K562 (cell line): ENCODE data around the gene APPBP2. TPM values are rescaled to one million over a fixed set of nuclear protein-coding genes. Genes with fewer than 3 reads are reported as not detected.

Source experiments
- ATAC-seq: fragments of 200-7000 bp; cut with Tn5 transposase; 3 replicates; pipeline ENCODE4 v1.9.1; 2020; ENCODE audit warnings: moderate library complexity
- BruUV-seq: library from RNA; stranded (reverse); fragments of 400-500 nt; replicated peaks from 2 replicates; lab custom pipeline; 2021; lab: Mats Ljungman, UMichigan
- CTCF ChIA-PET: fragments of 300-600 bp; formaldehyde crosslinking; extraction: SDS; loops from one replicate; lab custom pipeline; 2021; ENCODE audit warnings: low intra/inter-chr PET ratio; lab: Yijun Ruan, JAX
- POLR2A ChIA-PET: fragments of 300-600, 350-650 bp; sonication (Branson Sonifier 250); formaldehyde crosslinking; extraction: SDS; loops from one replicate; lab custom pipeline; 2021; ENCODE audit warnings: antibody characterized with exemption, inconsistent platforms; lab: Yijun Ruan, JAX
- DNase-seq, 4 experiments: peaks; one replicate each; pipeline versions ENCODE4 v3.0.0 to v3.0.0-alpha.2; 2011 to 2018; ENCODE audit warnings: low spot score in 3 of 4, mixed read lengths in 3 of 4; ENCODE audit errors: extremely low read depth in 1 of 4
- FAIRE-seq: peaks from 2 replicates; lab custom pipeline; 2011; peaks lifted over from hg19 to GRCh38; lab: Jason Lieb, UNC
- H2AFZ ChIP-seq: 2 replicates; pipeline ENCODE4 v1.6.0; 2011; ENCODE audit warnings: low read depth, low read length, control low read depth, inconsistent platforms
- H3K27ac ChIP-seq: fragments of 200-600 bp; 3 replicates; pipeline ENCODE4 v1.8.0; 2011; ENCODE audit warnings: low read depth, mild to moderate bottlenecking, control low read depth, inconsistent platforms, low read length, moderate library complexity, mixed read lengths; ENCODE audit errors: extremely low read depth
- H3K27me3 ChIP-seq, 2 experiments: fragments of 300-600 bp in 1 of 2; 2 replicates in 1 of 2; 3 replicates in 1 of 2; pipeline versions ENCODE4 v1.6.0 to v1.8.0; 2011; ENCODE audit warnings: inconsistent platforms in 2 of 2, low read length in 2 of 2, mild to moderate bottlenecking in 1 of 2, mixed read lengths in 1 of 2, moderate library complexity in 1 of 2; ENCODE audit not compliant: control insufficient read depth in 2 of 2, insufficient read depth in 2 of 2
- H3K36me3 ChIP-seq: fragments of 300-600 bp; 3 replicates; pipeline ENCODE4 v1.8.0; 2011; ENCODE audit warnings: mild to moderate bottlenecking, low read length, inconsistent platforms; ENCODE audit not compliant: control insufficient read depth, insufficient read depth
- H3K4me1 ChIP-seq, 2 experiments: fragments of 200-600 bp in 1 of 2; replicated peaks in 1 of 2; 2 replicates in 1 of 2; 3 replicates in 1 of 2; pipeline versions ENCODE4 v1.5.1 to v1.8.0; 2011; ENCODE audit warnings: inconsistent platforms in 2 of 2, low read length in 2 of 2, mild to moderate bottlenecking in 1 of 2, mixed read lengths in 1 of 2, moderate library complexity in 1 of 2; ENCODE audit not compliant: control insufficient read depth in 2 of 2, insufficient read depth in 2 of 2
- H3K4me2 ChIP-seq: 2 replicates; pipeline ENCODE4 v1.6.1; 2011; ENCODE audit warnings: low read length, control low read depth, inconsistent platforms, mixed read lengths; ENCODE audit not compliant: insufficient read depth
- H3K4me3 ChIP-seq: fragments of 200-600 bp; sonication (generic), shearing (Covaris generic); 2 replicates; pipeline ENCODE4 v1.5.1; 2016; ENCODE audit warnings: control low read depth, inconsistent platforms
- H3K79me2 ChIP-seq: fragments of 200-600 bp; 3 replicates; pipeline ENCODE4 v1.8.0; 2011; ENCODE audit warnings: low read length, inconsistent platforms; ENCODE audit not compliant: control insufficient read depth, insufficient read depth
- H3K9ac ChIP-seq, 2 experiments: 2 replicates each; pipeline versions ENCODE4 v1.6.0 to v1.6.1; 2011; ENCODE audit warnings: low read depth in 2 of 2, low read length in 2 of 2, control low read depth in 1 of 2, inconsistent platforms in 1 of 2, mild to moderate bottlenecking in 1 of 2, mixed read lengths in 1 of 2; ENCODE audit not compliant: insufficient read depth in 1 of 2
- H3K9me1 ChIP-seq: one replicate; pipeline ENCODE4 v1.6.0; 2011; ENCODE audit warnings: inconsistent platforms, mild to moderate bottlenecking, low read length, moderate library complexity; ENCODE audit not compliant: control insufficient read depth, insufficient read depth
- H3K9me3 ChIP-seq: replicated peaks from 2 replicates; pipeline ENCODE4 v1.5.1; 2011; ENCODE audit warnings: low read depth, low read length, inconsistent platforms; ENCODE audit not compliant: control insufficient read depth, insufficient read depth
- H4K20me1 ChIP-seq: replicated peaks from 2 replicates; pipeline ENCODE4 v1.6.1; 2011; ENCODE audit warnings: low read length, inconsistent platforms, mixed read lengths; ENCODE audit not compliant: control insufficient read depth, insufficient read depth
- ARHGAP35 ChIP-seq: fragments of 450-650 bp; IDR thresholded peaks from 2 replicates; pipeline ENCODE4 v1.6.1; 2018; ENCODE audit not compliant: partially characterized antibody
- BMI1 ChIP-seq: fragments of 150-350 bp; IDR thresholded peaks from 2 replicates; pipeline ENCODE4 v1.6.1; 2014; ENCODE audit warnings: low read length
- CC2D1A ChIP-seq: fragments of 450-650 bp; IDR thresholded peaks from 2 replicates; pipeline ENCODE4 v1.6.1; 2017; ENCODE audit warnings: mild to moderate bottlenecking
- MEIS2 ChIP-seq: fragments of 450-650 bp; IDR thresholded peaks from 2 replicates; pipeline ENCODE4 v1.6.1; 2014; ENCODE audit warnings: mild to moderate bottlenecking; ENCODE audit not compliant: partially characterized antibody
- SAFB2 ChIP-seq: fragments of 200-400 bp; formaldehyde crosslinking; IDR thresholded peaks from 2 replicates; pipeline ENCODE4 v1.6.1; 2018; ENCODE audit warnings: borderline replicate concordance, low read length, low read depth, moderate library complexity; ENCODE audit not compliant: severe bottlenecking
- TARDBP ChIP-seq: fragments of 450-650 bp; IDR thresholded peaks from 2 replicates; pipeline ENCODE4 v1.6.1; 2016
- TOE1 ChIP-seq, 2 experiments: fragments of 450-650 bp in 1 of 2; sonication (generic) in 1 of 2; formaldehyde crosslinking in 1 of 2; IDR thresholded peaks; 2 replicates each; pipeline versions ENCODE4 v1.7.1 to v1.8.0; 2016 to 2022; ENCODE audit warnings: borderline replicate concordance in 2 of 2, mild to moderate bottlenecking in 2 of 2, antibody characterized with exemption in 1 of 2, inconsistent platforms in 1 of 2, low read depth in 1 of 2, missing genetic modification reagents in 1 of 2, moderate library complexity in 1 of 2
- ZNF384 ChIP-seq: IDR thresholded peaks from 2 replicates; pipeline ENCODE4 v1.6.1; 2012; ENCODE audit warnings: low read depth, low read length, improper control_type of control experiment
- WGBS: fragments of 100-300 bp; shearing (Covaris generic); methylation state at CpG from one replicate; pipeline ENCODE4 v1.1.6; 2016; ENCODE audit warnings: low coverage, mixed read lengths; ENCODE audit not compliant: insufficient coverage; ENCODE audit errors: missing lambda C conversion rate; 5-methylcytosine and 5-hydroxymethylcytosine counted together
- in situ Hi-C: fragments of 300-500 bp; cut with MboI; formaldehyde crosslinking; loops from 4 replicates; pipeline ENCODE4 v1.15.0; 2018; ENCODE audit warnings: inconsistent platforms, mixed read lengths
- intact Hi-C: fragments of 100-400 bp; cut with micrococcal nuclease; formaldehyde crosslinking; loops from 2 replicates; pipeline ENCODE4 v1.14.2; 2022
- polyA plus RNA-seq, 8 experiments: library from polyadenylated mRNA; depleted of rRNA in 4 of 8; stranded (reverse) in 5 of 8; unstranded in 3 of 8; fragments of >200 nt; fragmentation: Nextera tagmentation in 2 of 8; fragmentation: Illumina TruSeq in 1 of 8; extraction: Ambion mirVana in 2 of 8; extraction: Trizol in 1 of 8; gene quantifications; 2 replicates each; pipeline versions ENCODE4 v1.2.1 to v1.2.3, GENCODE V29; 2011 to 2014; ENCODE audit warnings: inconsistent platforms in 1 of 8, missing spikeins in 1 of 8
- total RNA-seq, 7 experiments: library from RNA; depleted of rRNA in 6 of 7; stranded (reverse); fragments of >200 nt in 6 of 7; fragmentation: Illumina TruSeq in 2 of 7; extraction: Trizol in 2 of 7; gene quantifications; 2 replicates each; pipeline versions ENCODE4 v1.2.1 to v1.2.3, GENCODE V29; 2011 to 2021; ENCODE audit warnings: low replicate concordance in 1 of 7
- TF ChIP-seq, protein P1 (sequence below), 3 experiments: fragments of 200-800 bp in 1 of 3; fragments of 250-450 bp in 1 of 3; fragments of 450-650 bp in 1 of 3; sonication (Bioruptor Pico) in 1 of 3; sonication (Bioruptor generic) in 1 of 3; formaldehyde crosslinking in 1 of 3; IDR thresholded peaks; 2 replicates each; pipeline versions ENCODE4 v1.6.1 to v1.8.0; 2016 to 2022; ENCODE audit warnings: mild to moderate bottlenecking in 2 of 3, missing genetic modification characterization in 2 of 3, missing compliant biosample characterization in 1 of 3, moderate library complexity in 1 of 3

APPBP2 gene
- total and polyA plus RNA-seq, 9 of the 15 experiments (the other 6 are each of a cell fraction or from before 2014, with no cell fraction given) = 2.7 to 16.8 (median 6.9) TPM

DNA sequence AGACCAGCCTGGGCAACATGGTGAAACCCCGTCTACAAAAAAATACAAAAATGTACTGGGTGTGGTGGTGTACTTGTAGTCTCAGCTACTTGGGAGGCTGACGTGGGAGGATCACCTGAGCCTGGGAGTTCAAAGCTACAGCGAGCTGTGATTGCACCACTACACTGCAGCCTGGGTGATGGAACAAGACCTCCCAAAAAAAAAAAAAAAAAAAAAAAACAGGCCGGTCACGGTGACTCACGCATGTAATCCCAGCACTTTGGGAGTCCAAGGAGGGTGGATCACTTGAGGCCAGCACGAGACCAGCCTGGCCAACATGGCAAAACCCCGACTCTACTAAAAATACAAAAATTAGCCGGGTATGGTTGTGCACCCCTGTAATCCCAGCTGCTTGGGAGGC, 12.7 kb upstream of the APPBP2 start (continued):
- TF ChIP-seq ZNF384 = peak; percentile 84
- no peak for TF ChIP-seq TARDBP
- TF ChIP-seq ARHGAP35 = no peak
- no peak for TF ChIP-seq MEIS2
- TF ChIP-seq TOE1 (IDR thresholded peaks at IDR 0.05; ENCODE audit: borderline replicate concordance) = no peak
- TF ChIP-seq TOE1 (CRISPR knock-in tag; IDR thresholded peaks at IDR 0.05; ENCODE audit: borderline replicate concordance, low read depth) = no peak

DNA sequence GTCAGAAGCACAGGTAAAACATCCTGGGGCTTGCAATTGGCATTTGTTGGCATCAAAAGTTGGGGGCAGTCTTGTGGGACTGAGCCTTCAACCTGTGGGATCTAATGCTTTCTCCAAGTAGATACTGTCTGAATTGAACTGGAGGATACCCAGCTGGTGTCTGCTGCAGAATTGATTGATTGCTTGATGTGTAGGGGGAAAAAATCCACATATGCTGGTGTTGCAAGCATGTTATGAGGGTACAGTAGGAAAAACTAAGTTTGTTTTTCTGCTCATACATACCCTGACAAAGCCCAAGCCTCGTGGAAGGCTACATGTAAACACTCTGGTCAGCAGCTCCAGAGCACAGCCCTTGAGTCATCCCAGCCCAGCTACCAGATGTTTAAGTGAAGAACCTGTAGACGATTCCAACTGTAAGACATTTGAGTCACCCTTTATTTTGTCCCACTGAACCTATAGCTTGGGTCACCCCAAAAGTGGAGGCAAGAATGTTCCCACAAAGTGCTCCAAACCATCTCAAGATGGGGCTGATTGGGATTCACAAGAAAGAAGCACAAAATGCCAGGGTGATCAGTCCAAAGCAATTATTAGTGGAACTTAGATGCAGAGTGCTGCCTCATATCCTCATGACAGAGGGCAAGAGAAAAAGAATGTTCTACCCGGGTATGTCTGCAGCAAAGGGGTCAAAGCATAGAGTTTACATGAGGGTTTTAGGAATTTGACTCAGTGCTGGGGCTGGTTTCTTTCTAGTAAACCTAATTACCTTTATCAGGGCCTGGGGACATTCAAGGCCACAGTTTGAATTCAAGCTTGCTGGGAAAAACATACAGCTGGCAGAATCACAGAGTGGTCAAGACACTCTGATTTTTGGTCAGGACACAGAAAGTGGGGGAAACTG, 9.6 kb upstream of the APPBP2 start:
- no peaks in the 10 kb centered on the region for H3K9me3 ChIP-seq
- no peak overlapping the region for H3K9ac ChIP-seq
- H4K20me1 ChIP-seq = no peaks in the 10 kb centered on the region
- no peaks in the 10 kb centered on the region for H3K4me1 ChIP-seq
- ATAC-seq = no peak
- H3K4me3 ChIP-seq = no peak overlapping the region
- 9% methylated on average over 3 of the region's 3 CpGs for WGBS
- BruUV-seq = no TSS peak
- TF ChIP-seq CC2D1A (no peak), SAFB2 (no peak), BMI1 (no peak)
- TF ChIP-seq, protein P1, sequence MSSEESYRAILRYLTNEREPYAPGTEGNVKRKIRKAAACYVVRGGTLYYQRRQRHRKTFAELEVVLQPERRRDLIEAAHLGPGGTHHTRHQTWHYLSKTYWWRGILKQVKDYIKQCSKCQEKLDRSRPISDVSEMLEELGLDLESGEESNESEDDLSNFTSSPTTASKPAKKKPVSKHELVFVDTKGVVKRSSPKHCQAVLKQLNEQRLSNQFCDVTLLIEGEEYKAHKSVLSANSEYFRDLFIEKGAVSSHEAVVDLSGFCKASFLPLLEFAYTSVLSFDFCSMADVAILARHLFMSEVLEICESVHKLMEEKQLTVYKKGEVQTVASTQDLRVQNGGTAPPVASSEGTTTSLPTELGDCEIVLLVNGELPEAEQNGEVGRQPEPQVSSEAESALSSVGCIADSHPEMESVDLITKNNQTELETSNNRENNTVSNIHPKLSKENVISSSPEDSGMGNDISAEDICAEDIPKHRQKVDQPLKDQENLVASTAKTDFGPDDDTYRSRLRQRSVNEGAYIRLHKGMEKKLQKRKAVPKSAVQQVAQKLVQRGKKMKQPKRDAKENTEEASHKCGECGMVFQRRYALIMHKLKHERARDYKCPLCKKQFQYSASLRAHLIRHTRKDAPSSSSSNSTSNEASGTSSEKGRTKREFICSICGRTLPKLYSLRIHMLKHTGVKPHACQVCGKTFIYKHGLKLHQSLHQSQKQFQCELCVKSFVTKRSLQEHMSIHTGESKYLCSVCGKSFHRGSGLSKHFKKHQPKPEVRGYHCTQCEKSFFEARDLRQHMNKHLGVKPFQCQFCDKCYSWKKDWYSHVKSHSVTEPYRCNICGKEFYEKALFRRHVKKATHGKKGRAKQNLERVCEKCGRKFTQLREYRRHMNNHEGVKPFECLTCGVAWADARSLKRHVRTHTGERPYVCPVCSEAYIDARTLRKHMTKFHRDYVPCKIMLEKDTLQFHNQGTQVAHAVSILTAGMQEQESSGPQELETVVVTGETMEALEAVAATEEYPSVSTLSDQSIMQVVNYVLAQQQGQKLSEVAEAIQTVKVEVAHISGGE (CRISPR knock-in tag; IDR thresholded peaks at IDR 0.05) = peak in 1 of 3 experiments; percentile 70; a peak in 2 of 6 replicates
- no peak overlapping the region for H2AFZ ChIP-seq
- H3K79me2 ChIP-seq = no peaks in the 10 kb centered on the region
- no peaks in the 10 kb centered on the region for H3K9me1 ChIP-seq
- no peaks in the 10 kb centered on the region for H3K27me3 ChIP-seq
- H3K4me2 ChIP-seq = no peak overlapping the region
- DNase-seq = no peak
- H3K36me3 ChIP-seq = no peaks in the 10 kb centered on the region
- intact Hi-C loops (no loop called here), in situ Hi-C loops (no loop called here)
- peak; percentile 11 for FAIRE-seq
- no peak overlapping the region for H3K27ac ChIP-seq
- POLR2A ChIA-PET = interaction anchor here (0.6 to 1.5 kb wide), 2 partner anchors 9 to 34 kb away, joined by 3 to 5 read pairs; partner anchors contain the start of gene APPBP2
- CTCF ChIA-PET = no interaction called here
